ENCODE data around the gene PDIA6.
"Not testable (repeated sequence)": the region's sequence is repeated elsewhere in the genome, so short reads cannot be mapped to it uniquely, and the experiment has no call there.

PDIA6 gene

DNA sequence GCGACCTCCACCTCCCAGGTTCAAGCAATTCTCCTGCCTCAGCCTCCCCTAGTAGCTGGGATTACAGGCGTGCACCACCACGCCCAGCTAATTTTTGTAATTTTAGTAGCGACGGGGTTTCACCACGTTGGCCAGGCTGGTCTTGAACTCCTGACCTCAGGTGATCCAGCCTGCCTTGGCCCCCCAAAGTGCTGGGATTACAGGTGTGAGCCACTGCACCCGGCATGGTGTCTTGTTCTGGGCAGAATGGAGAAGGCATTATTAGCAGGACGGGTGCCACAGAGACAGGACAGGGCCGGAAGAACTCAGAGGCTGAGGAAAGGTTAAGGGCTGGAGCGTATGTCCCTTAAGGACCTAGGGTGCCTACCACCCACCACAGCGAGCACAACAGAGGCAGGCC is 31.8 kb downstream of the PDIA6 start:
- not testable (repeated sequence) for DNase-seq (ENCODE audit: low read depth, low spot score)

DNA sequence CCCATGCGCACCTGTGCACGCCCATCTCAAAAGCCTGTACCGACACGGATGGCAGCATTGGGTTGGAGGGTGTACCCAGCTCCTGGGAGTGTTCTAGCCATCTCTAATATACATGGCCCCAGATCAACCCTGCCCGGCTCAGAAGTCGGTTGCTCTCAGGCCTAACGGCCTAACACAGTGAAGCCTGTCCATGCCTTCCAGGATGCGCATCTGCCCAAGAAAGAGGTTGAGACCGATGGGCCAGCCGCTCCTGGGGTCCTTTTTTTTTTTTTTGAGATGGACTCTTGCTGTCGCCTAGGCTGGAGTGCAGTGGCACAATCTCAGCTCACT is 32.1 kb downstream of the PDIA6 start:
- no peak for DNase-seq (ENCODE audit: low read depth, low spot score)

DNA sequence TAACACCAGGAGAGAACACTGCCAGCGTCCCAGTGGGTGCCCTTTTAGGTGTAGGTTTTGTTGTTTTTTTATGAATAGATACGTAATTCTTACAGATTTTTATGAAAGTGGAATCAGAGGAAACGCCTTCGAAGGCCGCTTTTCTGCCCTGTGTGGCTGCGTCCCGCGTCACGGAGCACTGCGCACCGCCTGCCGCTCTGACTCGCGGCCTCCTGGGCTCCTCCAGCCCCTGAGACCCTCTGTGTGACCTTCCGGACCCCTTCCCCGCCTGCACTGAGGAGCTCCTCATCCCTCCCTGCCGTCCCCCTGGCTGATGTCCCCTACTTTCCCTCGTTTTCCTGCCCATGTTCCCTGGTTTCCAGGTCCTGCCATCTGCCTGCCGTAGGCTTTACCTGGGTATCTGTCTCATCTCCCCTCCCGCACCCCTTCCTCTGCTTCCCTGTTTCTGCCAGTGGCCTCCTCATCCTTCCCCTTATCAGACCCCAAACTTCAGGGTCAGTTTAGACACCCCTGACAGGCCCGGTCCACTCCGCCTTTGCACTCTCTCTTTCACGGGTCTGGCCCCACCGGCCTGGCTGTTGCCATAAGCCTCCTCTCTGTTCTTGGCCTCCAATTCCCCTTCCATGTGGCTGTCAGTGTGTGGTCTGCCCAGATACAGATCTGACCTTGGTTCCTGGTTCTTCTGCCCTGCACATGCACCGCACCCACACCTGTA is 32.7 kb downstream of the PDIA6 start:
- DNase-seq (ENCODE audit: low read depth, low spot score): no peak

DNA sequence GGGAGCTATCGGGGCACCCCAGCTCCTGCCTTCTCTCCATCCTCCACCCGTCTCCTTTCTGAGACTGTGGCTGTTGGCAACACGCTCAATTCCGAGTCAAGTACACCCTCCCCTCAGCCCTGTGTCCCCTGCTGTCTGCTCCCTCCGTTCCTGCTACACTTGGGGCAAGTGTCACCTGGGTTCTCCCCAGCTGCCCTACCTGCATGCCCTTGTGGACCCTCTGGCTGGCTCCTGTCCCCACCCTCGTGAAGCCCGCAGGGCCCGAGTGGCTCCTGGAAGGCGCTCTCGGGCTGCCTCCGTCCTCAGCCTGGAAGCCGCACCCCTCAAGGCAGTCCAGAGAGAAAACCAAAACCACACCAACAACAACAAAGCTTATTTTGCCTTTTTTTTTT is 33.9 kb downstream of the PDIA6 start:
- DNase-seq (ENCODE audit: low read depth, low spot score): no peak

- no peak for DNase-seq (ENCODE audit: low read depth, low spot score)
Measured at GRCh38 chr2:10777842-10778723, 34.5 kb downstream of the PDIA6 start.

DNA sequence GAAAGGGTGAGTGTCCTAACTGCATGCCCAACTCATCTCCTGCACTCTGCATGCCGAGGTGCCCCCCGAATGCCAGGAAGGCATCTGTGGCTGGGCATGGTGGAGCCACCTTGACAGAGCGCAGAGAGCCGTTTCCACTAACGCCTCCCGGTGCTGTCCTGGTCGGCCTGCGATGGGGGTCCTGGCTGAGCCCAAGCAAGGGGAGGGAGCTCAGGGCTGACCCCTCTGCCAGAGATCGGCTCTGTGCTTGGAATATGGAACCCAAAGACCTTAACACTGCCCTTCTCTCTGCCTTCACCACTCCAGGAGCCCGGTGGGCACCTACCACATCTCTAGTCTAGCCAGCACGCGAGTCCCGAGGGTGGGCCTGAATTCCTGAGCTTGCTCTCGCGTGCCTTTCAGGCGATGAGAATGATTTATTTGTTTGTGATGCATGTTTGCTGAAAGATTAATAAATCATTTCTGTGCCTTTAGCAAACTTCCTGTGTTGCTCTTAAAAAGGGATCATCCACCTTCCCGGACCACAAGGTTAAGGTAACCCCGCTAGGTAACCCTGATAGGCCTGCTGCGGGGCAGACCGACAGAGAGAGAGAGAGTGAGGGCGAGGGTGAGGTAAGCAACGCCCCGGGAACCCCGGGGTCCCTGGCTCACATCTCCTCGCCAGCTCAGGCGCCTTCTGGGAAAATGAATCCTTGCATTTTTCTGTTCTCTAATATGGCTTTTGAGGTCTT is 35.3 kb downstream of the PDIA6 start:
- no peak for DNase-seq (ENCODE audit: low read depth, low spot score)

- no peak for DNase-seq (ENCODE audit: low read depth, low spot score)
Measured at GRCh38 chr2:10776231-10776977, 36.2 kb downstream of the PDIA6 start.

DNA sequence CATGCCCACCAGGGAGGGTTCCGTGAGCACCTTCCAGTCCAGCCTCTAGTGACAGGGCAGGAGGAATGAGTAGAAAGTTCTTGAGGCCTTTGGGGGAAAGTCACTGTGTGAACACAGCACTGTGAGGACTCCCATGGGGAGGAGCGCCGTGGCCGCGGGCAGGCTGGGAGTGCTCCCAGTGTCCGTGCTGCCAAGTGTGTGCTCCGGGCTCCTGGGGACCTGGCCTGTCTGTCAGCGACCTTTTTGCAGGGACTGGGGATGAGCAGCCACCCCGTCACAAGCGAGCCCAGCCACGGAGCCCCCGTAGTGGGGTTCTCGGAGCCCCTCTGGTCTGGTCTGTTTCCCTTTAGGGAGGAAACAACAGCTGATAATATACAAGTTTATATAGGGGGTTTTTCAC is 36.8 kb downstream of the PDIA6 start:
- DNase-seq (ENCODE audit: low read depth, low spot score): no peak

- no peak for DNase-seq (ENCODE audit: low read depth, low spot score)
Measured at GRCh38 chr2:10775021-10775780, 37.4 kb downstream of the PDIA6 start.

DNA sequence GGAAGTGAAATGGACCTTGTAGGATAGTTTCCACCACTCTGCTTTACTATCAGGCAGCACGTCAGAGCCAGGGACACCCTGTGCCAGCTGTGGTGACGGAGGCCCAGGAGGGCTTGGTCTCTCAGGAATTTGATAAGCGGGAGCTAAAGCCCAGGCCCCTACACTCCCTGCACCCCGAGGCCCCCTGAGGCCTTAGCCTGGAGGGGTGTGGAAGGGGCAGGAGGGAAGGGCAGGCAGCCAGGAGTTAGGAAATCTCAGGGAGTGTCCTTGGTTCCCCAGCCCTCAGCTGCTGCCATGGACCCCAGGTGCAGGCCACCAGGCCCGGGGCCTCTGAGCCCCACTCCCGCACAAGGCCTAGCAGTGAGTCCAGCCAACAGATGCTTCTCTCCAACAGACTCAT is 38.2 kb downstream of the PDIA6 start:
- no peak for DNase-seq (ENCODE audit: low read depth, low spot score)

DNA sequence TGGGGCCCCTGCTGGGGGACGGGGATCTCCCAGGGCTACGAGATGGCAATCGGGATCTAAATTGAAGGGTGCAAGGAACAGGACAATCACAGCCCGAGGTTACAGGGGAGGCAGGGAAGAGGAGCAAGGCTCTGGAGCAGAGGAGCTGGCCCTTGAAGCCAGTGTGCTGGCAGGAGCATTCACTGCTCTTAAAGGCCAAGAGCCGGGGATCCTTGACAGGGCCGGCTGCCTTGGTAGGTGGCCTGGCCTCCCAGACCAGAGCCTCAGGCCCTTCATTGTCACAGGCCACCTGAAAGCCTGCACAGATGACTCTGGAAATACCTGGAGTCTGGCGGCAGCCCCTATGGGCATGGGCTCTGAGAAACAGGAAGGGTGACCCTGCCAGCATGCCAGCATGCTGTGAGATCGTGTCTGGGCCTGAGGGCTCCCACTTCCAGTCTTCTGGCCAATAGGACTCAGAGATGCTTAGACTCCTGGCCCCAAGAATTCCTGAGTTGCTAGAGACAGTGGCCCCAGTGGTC is 38.7 kb downstream of the PDIA6 start:
- DNase-seq (ENCODE audit: low read depth, low spot score): no peak

DNA sequence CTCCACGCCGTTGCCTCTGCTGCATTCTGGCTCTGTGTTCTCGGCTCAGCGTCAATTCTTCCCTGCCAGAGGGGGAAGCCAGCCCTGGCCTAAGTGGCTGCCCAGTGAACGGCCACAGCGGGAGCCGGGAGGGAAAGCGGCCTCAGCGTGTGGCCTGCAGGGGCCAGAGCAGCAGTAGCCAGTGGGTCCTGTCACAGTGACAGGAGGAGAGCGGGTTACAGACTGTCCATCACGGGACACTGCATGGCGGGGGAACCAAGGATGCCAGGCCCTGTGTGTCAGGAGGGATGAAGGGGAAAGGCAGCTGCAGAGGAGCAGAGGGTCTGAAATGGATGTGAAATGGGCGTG is 39.7 kb downstream of the PDIA6 start:
- DNase-seq (ENCODE audit: low read depth, low spot score): no peak

DNA sequence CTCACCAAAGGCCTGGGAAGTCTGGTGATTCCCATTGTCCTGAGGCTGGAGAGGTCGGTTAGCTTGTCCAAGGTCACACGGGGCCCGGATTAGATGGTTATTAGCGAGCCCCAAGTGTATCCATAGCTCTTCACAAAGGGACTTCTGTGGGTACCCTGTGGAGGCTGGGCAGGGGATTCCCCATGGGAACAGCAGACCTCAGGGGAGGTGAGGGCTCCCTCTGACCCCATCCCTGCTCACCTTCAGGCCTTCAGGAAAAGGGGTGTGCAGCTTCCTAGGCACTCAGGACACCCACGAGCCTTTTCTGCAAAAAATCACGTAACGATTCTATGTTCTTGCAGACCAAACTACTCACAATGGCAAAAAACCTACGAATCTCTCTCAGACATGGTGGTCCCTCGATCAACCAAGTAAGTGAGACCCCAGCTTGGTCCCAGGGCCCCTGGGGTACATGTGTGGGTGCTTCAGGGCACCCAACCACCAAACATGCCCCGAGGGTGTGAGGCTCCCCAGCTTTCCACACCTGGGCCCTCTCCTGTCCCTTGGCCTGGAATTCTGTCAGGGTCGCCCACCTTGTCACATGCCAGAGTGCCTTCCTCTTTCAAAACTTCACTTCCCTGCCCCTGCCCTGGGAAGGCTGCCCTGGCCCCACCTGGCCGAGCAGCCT is 40.3 kb downstream of the PDIA6 start:
- DNase-seq (ENCODE audit: low read depth, low spot score): no peak

GRCh38 chr2:10771786-10772185 is 40.8 kb downstream of the PDIA6 start:
- no peak for DNase-seq (ENCODE audit: low read depth, low spot score)

GRCh38 chr2:10770956-10771750 is 41.4 kb downstream of the PDIA6 start:
- DNase-seq (ENCODE audit: low read depth, low spot score): no peak

DNA sequence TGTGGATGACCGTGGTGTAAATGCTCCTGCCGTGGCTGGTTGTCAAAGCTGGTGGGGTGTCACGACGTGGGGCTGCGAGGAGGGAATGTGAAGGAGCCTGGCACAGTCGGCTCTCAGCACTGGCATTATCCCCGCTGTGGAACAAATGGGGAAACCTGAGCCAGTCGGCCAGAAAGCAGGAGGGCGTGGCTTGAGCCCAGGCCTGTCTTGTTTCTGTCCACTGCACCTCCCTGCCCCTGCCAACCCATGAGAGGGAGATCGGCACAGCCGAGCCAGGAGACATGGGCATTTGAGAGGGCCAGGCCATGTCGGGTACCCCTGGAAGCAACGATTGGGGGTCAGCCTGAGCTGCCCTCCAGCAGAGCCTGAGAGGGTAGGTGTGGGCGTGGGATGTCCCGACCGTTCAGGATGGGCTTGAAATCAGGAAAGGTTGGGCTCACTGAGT is 44.5 kb downstream of the PDIA6 start:
- no peak for DNase-seq (ENCODE audit: low read depth, low spot score)

GRCh38 chr2:10765914-10766313 is 46.7 kb downstream of the PDIA6 start:
- no peak for DNase-seq (ENCODE audit: low read depth, low spot score)

GRCh38 chr2:10765461-10765860 is 47.1 kb downstream of the PDIA6 start:
- DNase-seq (ENCODE audit: low read depth, low spot score): no peak

- no peak for DNase-seq (ENCODE audit: low read depth, low spot score)
Measured at GRCh38 chr2:10764896-10765295, 47.7 kb downstream of the PDIA6 start.
